NK-92 (cell line): ENCODE data around the gene BPIFB2.

Experiments used
- DNase-seq: peaks from one replicate; lab custom pipeline; 2025; ENCODE audit not compliant: unreplicated experiment; lab: John Stamatoyannopoulos, UW

Gene BPIFB2

GRCh38 chr20:33067806-33068205, 60.3 kb downstream of the BPIFB2 start:
- no peak for DNase-seq

- no peak for DNase-seq
Measured at GRCh38 chr20:33068251-33068939, 60.9 kb downstream of the BPIFB2 start.

- no peak for DNase-seq
Measured at GRCh38 chr20:33069673-33070072, 62.2 kb downstream of the BPIFB2 start.

- no peak for DNase-seq
Measured at GRCh38 chr20:33070111-33071053, 62.9 kb downstream of the BPIFB2 start.

GRCh38 chr20:33071198-33071597, 63.7 kb downstream of the BPIFB2 start:
- no peak for DNase-seq

- DNase-seq, result no peak
Measured at GRCh38 chr20:33072362-33072761, 64.9 kb downstream of the BPIFB2 start.

GRCh38 chr20:33072813-33073212, 65.3 kb downstream of the BPIFB2 start:
- DNase-seq, result no peak
